ENCODE data around the gene CRLF1. TPM values are rescaled to one million over a fixed set of nuclear protein-coding genes. Genes with fewer than 3 reads are reported as not detected.

The CRLF1 gene
- total RNA-seq, 1 experiment from 2014 or later, result 16.2 TPM

DNA sequence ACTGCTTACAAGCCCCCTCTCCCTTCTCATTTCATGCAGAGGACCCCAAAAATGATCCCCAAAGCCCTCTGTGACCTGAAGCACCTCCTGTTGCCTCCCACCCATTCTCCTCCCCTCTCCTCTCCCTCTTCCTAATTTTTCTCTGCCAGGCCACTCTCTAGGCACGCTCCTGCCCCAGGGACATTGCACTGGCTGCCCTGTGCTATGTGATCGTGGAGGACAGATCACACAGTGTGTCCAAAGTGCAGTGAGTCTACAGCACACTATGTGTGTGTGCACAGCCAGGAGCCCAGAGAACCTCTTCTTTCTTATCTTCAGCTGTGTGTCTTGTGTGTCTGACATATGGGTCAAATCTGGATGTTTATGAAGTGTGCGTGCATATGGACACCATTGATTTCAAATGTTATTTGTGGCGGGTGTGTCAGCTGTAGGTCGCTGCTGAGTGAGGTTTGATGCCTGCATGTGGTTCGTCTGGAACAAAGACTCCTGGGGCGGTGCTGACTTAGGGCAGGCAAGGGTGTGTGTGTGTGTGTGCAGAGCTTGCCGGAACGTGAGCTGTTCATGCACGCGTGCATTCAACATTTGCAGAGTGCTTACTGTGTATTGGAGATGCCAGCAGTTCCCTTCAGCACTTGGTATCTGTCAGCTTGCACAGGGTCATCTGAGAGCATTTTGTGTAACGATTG is 28.2 kb upstream of the CRLF1 start:
- Histone ChIP-seq H3K79me1 (ENCODE audit: insufficient read depth, low read depth, low read length, poor library complexity, severe bottlenecking) (peaks cover 3% of the 10 kb centered on the region), H3K27me3 (ENCODE audit: insufficient read depth, low read length) (no peaks in the 10 kb centered on the region), H4K91ac (ENCODE audit: insufficient read length, low read depth, low read length) (no peak overlapping the region), H2BK120ac (ENCODE audit: low read depth, low read length, poor library complexity, severe bottlenecking) (no peak overlapping the region), H3K14ac (ENCODE audit: insufficient read depth, low read length) (no peak overlapping the region), H3K9me3 (ENCODE audit: control insufficient read depth, low read depth, low read length) (no peaks in the 10 kb centered on the region), H2BK15ac (ENCODE audit: low read depth, low read length) (no peak overlapping the region), H2BK5ac (ENCODE audit: insufficient read length, low read length) (no peak overlapping the region), H3K79me2 (ENCODE audit: insufficient read depth, low read length) (no peaks in the 10 kb centered on the region; the same call in 1 of the 2 replicates), H2BK12ac (ENCODE audit: insufficient read length, low read depth, low read length) (no peak overlapping the region), H3K4me2 (ENCODE audit: insufficient read depth, insufficient read length, low read length) (no peak overlapping the region), H3K9ac (ENCODE audit: extremely low read depth, insufficient read length, low read length) (no peak overlapping the region), H3K23ac (ENCODE audit: insufficient read length, low read depth, low read length) (no peak overlapping the region), H3K23me2 (ENCODE audit: insufficient read length, low read depth, low read length, poor library complexity, severe bottlenecking) (peaks cover 9% of the 10 kb centered on the region), H2BK20ac (ENCODE audit: low read depth, low read length, poor library complexity, severe bottlenecking) (no peak overlapping the region), H4K8ac (replicated peaks; ENCODE audit: insufficient read length, low read depth, low read length) (no peak overlapping the region), H4K20me1 (ENCODE audit: control insufficient read depth, insufficient read depth, insufficient read length) (no peaks in the 10 kb centered on the region), H2AFZ (ENCODE audit: low read length) (no peak overlapping the region), H3K18ac (ENCODE audit: insufficient read length, low read depth, low read length) (no peak overlapping the region), H3K4me1 (ENCODE audit: insufficient read depth, low read length) (peaks cover 3% of the 10 kb centered on the region; the same call in 1 of the 2 replicates), H3T11ph (ENCODE audit: low read length) (no peak overlapping the region), H2AK5ac (ENCODE audit: insufficient read length, low read length) (no peak overlapping the region), H4K5ac (ENCODE audit: insufficient read length, low read depth, low read length) (no peak overlapping the region), H3K56ac (ENCODE audit: insufficient read length, low read depth, low read length) (no peak overlapping the region), H3K4ac (ENCODE audit: low read depth, low read length) (no peak overlapping the region), H3K27ac (ENCODE audit: insufficient read length, low read depth, low read length) (no peak overlapping the region)
- Mint-ChIP-seq H3K9me3 (no peaks in the 10 kb centered on the region), H3K36me3 (ENCODE audit: insufficient read depth in 1 of 3, low read depth in 3 of 3) (peaks cover 0 to 3% (median 0%) of the 10 kb centered on the region in 3 experiments; a peak in 1 of 7 replicates), H3K4me1 (peaks cover 9 to 18% of the 10 kb centered on the region in 2 experiments), H3K27ac (no peak overlapping the region), H3K27me3 (ENCODE audit: low read depth) (peaks cover 35% of the 10 kb centered on the region), H3K4me3 (no peak overlapping the region)
- TF ChIP-seq, protein P1, sequence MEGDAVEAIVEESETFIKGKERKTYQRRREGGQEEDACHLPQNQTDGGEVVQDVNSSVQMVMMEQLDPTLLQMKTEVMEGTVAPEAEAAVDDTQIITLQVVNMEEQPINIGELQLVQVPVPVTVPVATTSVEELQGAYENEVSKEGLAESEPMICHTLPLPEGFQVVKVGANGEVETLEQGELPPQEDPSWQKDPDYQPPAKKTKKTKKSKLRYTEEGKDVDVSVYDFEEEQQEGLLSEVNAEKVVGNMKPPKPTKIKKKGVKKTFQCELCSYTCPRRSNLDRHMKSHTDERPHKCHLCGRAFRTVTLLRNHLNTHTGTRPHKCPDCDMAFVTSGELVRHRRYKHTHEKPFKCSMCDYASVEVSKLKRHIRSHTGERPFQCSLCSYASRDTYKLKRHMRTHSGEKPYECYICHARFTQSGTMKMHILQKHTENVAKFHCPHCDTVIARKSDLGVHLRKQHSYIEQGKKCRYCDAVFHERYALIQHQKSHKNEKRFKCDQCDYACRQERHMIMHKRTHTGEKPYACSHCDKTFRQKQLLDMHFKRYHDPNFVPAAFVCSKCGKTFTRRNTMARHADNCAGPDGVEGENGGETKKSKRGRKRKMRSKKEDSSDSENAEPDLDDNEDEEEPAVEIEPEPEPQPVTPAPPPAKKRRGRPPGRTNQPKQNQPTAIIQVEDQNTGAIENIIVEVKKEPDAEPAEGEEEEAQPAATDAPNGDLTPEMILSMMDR (conservative IDR thresholded peaks at IDR 0.05), result no peak
- WGBS (ENCODE audit: extremely low coverage, insufficient read length, low lambda C conversion rate), result no CpG with 5 or more reads among the region's 12 CpGs
- no peak for DNase-seq

Data from H9 (cell line).